Measurements from ENCODE around the gene UST. TPM values are rescaled to one million over a fixed set of nuclear protein-coding genes. Genes with fewer than 3 reads are reported as not detected.

The UST gene
- polyA plus RNA-seq, 1 donor (not counting 4 experiments of a cell fraction or from before 2014, with no cell fraction given), result 6.1 TPM

DNA sequence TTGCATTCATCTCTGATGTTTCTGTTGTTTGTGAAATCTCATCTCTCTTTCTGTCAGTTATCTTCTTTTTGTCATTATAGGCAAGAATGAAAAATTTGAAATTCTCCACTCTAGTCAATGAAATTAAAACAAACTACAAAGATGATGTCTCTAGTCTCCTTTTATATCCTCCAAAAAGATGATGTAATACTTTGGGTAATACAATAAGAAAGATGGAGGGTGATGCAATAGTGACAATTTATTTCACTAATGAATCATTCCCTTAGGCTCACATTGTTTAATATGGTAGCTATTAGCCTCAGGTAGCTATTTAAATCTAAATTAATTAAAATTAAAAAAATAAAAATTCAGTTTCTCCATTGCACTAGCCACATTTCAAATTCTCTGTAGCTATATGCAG, 145.4 kb downstream of the UST start:
- no peak for FAIRE-seq
- dilution Hi-C loops (cut with MboI; ENCODE audit: extremely low pct_ligation_motif_present, low sequenced_read_pairs), result no loop called here
- Histone ChIP-seq H3K27ac (ENCODE audit: control insufficient read depth, insufficient read depth, low read length) (peak overlapping the region; percentile 21), H3K79me2 (ENCODE audit: control insufficient read depth, insufficient read depth, low read length) (no peaks in the 10 kb centered on the region), H3K4me2 (ENCODE audit: control insufficient read depth, extremely low read depth, insufficient read depth, low read depth, low read length) (no peak overlapping the region), H2AFZ (ENCODE audit: control insufficient read depth, low read length) (no peak overlapping the region), H3K4me1 (ENCODE audit: control insufficient read depth, extremely low read depth, insufficient read depth, low read length) (peaks cover 10% of the 10 kb centered on the region), H3K4me3 (ENCODE audit: control insufficient read depth in 2 of 3, extremely low read depth in 1 of 3, insufficient read depth in 2 of 3, low read depth in 1 of 3, low read length in 3 of 3) (no peak overlapping the region), H4K20me1 (ENCODE audit: control insufficient read depth, extremely low read depth, insufficient read depth, low read length) (no peaks in the 10 kb centered on the region), H3K9me3 (ENCODE audit: control insufficient read depth, low read depth, low read length) (no peaks in the 10 kb centered on the region), H3K27me3 (ENCODE audit: control insufficient read depth, extremely low read depth, insufficient read depth, low read length) (no peaks in the 10 kb centered on the region), H3K9me1 (ENCODE audit: control insufficient read depth, extremely low read depth, insufficient read depth, low read length) (no peaks in the 10 kb centered on the region), H3K9ac (ENCODE audit: control insufficient read depth, extremely low read depth, insufficient read depth, low read length) (no peak overlapping the region), H3K36me3 (ENCODE audit: control insufficient read depth in 2 of 2, extremely low read depth in 1 of 2, insufficient read depth in 2 of 2, low read length in 2 of 2) (no peaks in the 10 kb centered on the region)
- DNase-seq (ENCODE audit: low read depth, low spot score), result no peak
- TF ChIP-seq, protein P1, sequence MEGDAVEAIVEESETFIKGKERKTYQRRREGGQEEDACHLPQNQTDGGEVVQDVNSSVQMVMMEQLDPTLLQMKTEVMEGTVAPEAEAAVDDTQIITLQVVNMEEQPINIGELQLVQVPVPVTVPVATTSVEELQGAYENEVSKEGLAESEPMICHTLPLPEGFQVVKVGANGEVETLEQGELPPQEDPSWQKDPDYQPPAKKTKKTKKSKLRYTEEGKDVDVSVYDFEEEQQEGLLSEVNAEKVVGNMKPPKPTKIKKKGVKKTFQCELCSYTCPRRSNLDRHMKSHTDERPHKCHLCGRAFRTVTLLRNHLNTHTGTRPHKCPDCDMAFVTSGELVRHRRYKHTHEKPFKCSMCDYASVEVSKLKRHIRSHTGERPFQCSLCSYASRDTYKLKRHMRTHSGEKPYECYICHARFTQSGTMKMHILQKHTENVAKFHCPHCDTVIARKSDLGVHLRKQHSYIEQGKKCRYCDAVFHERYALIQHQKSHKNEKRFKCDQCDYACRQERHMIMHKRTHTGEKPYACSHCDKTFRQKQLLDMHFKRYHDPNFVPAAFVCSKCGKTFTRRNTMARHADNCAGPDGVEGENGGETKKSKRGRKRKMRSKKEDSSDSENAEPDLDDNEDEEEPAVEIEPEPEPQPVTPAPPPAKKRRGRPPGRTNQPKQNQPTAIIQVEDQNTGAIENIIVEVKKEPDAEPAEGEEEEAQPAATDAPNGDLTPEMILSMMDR (optimal IDR thresholded peaks at IDR 0.05 in 1 of 3, IDR thresholded peaks at IDR 0.05 in 1 of 3, conservative IDR thresholded peaks at IDR 0.05 in 1 of 3; ENCODE audit: extremely low read depth in 1 of 3, insufficient read depth in 2 of 3, low read length in 3 of 3), result no peak
- TF ChIP-seq EZH2 (IDR thresholded peaks at IDR 0.05; ENCODE audit: low read length), result no peak

DNA sequence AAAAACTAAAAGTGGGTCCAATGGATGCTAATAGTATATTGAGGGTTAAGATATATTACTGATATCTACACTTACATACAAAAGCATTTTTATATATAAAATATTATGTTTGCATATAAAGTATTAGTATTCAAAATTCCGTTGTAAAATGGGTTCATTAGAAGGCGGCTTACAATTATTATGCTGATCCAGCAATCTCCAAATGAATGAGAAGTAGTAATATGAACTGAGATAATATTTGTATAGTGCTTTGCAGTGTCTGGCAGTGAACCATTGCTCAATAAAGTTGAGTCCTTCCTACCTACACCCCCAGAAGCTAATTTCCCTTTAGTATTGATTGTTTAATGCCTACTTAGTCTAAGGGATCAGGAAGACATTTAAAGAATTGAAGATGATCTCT, 146.2 kb downstream of the UST start:
- DNase-seq (ENCODE audit: low read depth, low spot score) (no peak), FAIRE-seq (no peak)
- H3K9me1 ChIP-seq (ENCODE audit: control insufficient read depth, extremely low read depth, insufficient read depth, low read length), result no peaks in the 10 kb centered on the region
- TF ChIP-seq, protein P1 (optimal IDR thresholded peaks at IDR 0.05 in 1 of 3, IDR thresholded peaks at IDR 0.05 in 1 of 3, conservative IDR thresholded peaks at IDR 0.05 in 1 of 3; ENCODE audit: extremely low read depth in 1 of 3, insufficient read depth in 2 of 3, low read length in 3 of 3), result no peak
- TF ChIP-seq EZH2 (IDR thresholded peaks at IDR 0.05; ENCODE audit: low read length), result no peak
- H3K27me3 ChIP-seq (ENCODE audit: control insufficient read depth, extremely low read depth, insufficient read depth, low read length), result no peaks in the 10 kb centered on the region
- no peaks in the 10 kb centered on the region for H3K9me3 ChIP-seq (ENCODE audit: control insufficient read depth, low read depth, low read length)
- H3K4me3 ChIP-seq (ENCODE audit: control insufficient read depth in 2 of 3, extremely low read depth in 1 of 3, insufficient read depth in 2 of 3, low read depth in 1 of 3, low read length in 3 of 3), result no peak overlapping the region
- peaks cover 6% of the 10 kb centered on the region for H3K4me1 ChIP-seq (ENCODE audit: control insufficient read depth, extremely low read depth, insufficient read depth, low read length)
- H3K27ac ChIP-seq (ENCODE audit: control insufficient read depth, insufficient read depth, low read length), result no peak overlapping the region
- no peak overlapping the region for H3K9ac ChIP-seq (ENCODE audit: control insufficient read depth, extremely low read depth, insufficient read depth, low read length)
- dilution Hi-C loops (cut with MboI; ENCODE audit: extremely low pct_ligation_motif_present, low sequenced_read_pairs), result no loop called here
- H4K20me1 ChIP-seq (ENCODE audit: control insufficient read depth, extremely low read depth, insufficient read depth, low read length), result no peaks in the 10 kb centered on the region
- no peaks in the 10 kb centered on the region for H3K79me2 ChIP-seq (ENCODE audit: control insufficient read depth, insufficient read depth, low read length)
- H2AFZ ChIP-seq (ENCODE audit: control insufficient read depth, low read length), result no peak overlapping the region
- H3K36me3 ChIP-seq (ENCODE audit: control insufficient read depth in 2 of 2, extremely low read depth in 1 of 2, insufficient read depth in 2 of 2, low read length in 2 of 2), result no peaks in the 10 kb centered on the region
- no peak overlapping the region for H3K4me2 ChIP-seq (ENCODE audit: control insufficient read depth, extremely low read depth, insufficient read depth, low read depth, low read length)
